GM19328 (cell line): Measurements from ENCODE around the gene HOTAIR.

Experiments used
- ATAC-seq: cut with Tn5 transposase; IDR thresholded peaks from one replicate; pipeline ENCODE4 v1.9.1; 2021; ENCODE audit warnings: mild to moderate bottlenecking, moderate library complexity; ENCODE audit not compliant: unreplicated experiment

HOTAIR gene

GRCh38 chr12:53988541-53989226 is 13.9 kb upstream of the HOTAIR start:
- no peak for ATAC-seq

GRCh38 chr12:53987787-53988230 is 13.1 kb upstream of the HOTAIR start:
- ATAC-seq = no peak

GRCh38 chr12:53986686-53987483 is 12.1 kb upstream of the HOTAIR start:
- ATAC-seq = no peak

GRCh38 chr12:53985994-53986685 is 11.4 kb upstream of the HOTAIR start:
- ATAC-seq = no peak

GRCh38 chr12:53985692-53985993 is 10.9 kb upstream of the HOTAIR start:
- no peak for ATAC-seq

- ATAC-seq = no peak
Measured at GRCh38 chr12:53984901-53985691, 10.3 kb upstream of the HOTAIR start, which contains the start of gene HOXC10. Gene HOXC10, plus strand, starts transcription at chr12:53985146. Its CDS starts 114 bp downstream, at chr12:53985260.

- no peak for ATAC-seq
Measured at GRCh38 chr12:53983950-53984572, 9.3 kb upstream of the HOTAIR start.

- ATAC-seq = no peak
Measured at GRCh38 chr12:53983568-53983949, 8.8 kb upstream of the HOTAIR start.

GRCh38 chr12:53982648-53983567 is 8.2 kb upstream of the HOTAIR start:
- ATAC-seq = no peak

- no peak for ATAC-seq
Measured at GRCh38 chr12:53981634-53982565, 7.1 kb upstream of the HOTAIR start.

GRCh38 chr12:53980802-53981496 is 6.2 kb upstream of the HOTAIR start:
- no peak for ATAC-seq

GRCh38 chr12:53980104-53980801 is 5.5 kb upstream of the HOTAIR start:
- no peak for ATAC-seq

GRCh38 chr12:53978477-53979356 is 4.0 kb upstream of the HOTAIR start:
- ATAC-seq = no peak

- no peak for ATAC-seq
Measured at GRCh38 chr12:53977596-53978445, 3.1 kb upstream of the HOTAIR start.
